ENCODE measurements around the gene HMGB4. TPM values are rescaled to one million over a fixed set of nuclear protein-coding genes. Genes with fewer than 3 reads are reported as not detected.

HMGB4 gene
- total RNA-seq, 1 donor from 2014 or later = not detected

GRCh38 chr1:33826711-33827110 is 37.2 kb upstream of the HMGB4 start:
- no peak for TF ChIP-seq CTCF (IDR thresholded peaks at IDR 0.05; ENCODE audit: unreplicated experiment)
- peaks cover 6% of the 10 kb centered on the region for H3K9me3 Mint-ChIP-seq (ENCODE audit: unreplicated experiment)
- H3K4me3 Mint-ChIP-seq (ENCODE audit: unreplicated experiment) = no peak overlapping the region
- H3K4me1 Mint-ChIP-seq (ENCODE audit: unreplicated experiment) = peaks cover 10% of the 10 kb centered on the region
- no peak overlapping the region for H3K27ac Mint-ChIP-seq (ENCODE audit: unreplicated experiment)
- DNase-seq (ENCODE audit: low spot score) = no peak
- peaks cover 3% of the 10 kb centered on the region for H3K36me3 Mint-ChIP-seq (ENCODE audit: low read depth, unreplicated experiment)
- H3K27me3 Mint-ChIP-seq (ENCODE audit: unreplicated experiment) = peaks cover 2% of the 10 kb centered on the region

GRCh38 chr1:33828059-33828458 is 35.8 kb upstream of the HMGB4 start:
- Mint-ChIP-seq H3K4me3 (ENCODE audit: unreplicated experiment) (no peak overlapping the region), H3K27ac (ENCODE audit: unreplicated experiment) (no peak overlapping the region), H3K4me1 (ENCODE audit: unreplicated experiment) (no peaks in the 10 kb centered on the region), H3K9me3 (ENCODE audit: unreplicated experiment) (peaks cover 6% of the 10 kb centered on the region), H3K36me3 (ENCODE audit: low read depth, unreplicated experiment) (no peaks in the 10 kb centered on the region), H3K27me3 (ENCODE audit: unreplicated experiment) (no peaks in the 10 kb centered on the region)
- TF ChIP-seq CTCF (IDR thresholded peaks at IDR 0.05; ENCODE audit: unreplicated experiment) = no peak
- DNase-seq (ENCODE audit: low spot score) = no peak

- no peaks in the 10 kb centered on the region for H3K36me3 Mint-ChIP-seq (ENCODE audit: low read depth, unreplicated experiment)
- H3K27ac Mint-ChIP-seq (ENCODE audit: unreplicated experiment) = no peak overlapping the region
- H3K9me3 Mint-ChIP-seq (ENCODE audit: unreplicated experiment) = peaks cover 6% of the 10 kb centered on the region
- no peak overlapping the region for H3K4me3 Mint-ChIP-seq (ENCODE audit: unreplicated experiment)
- H3K4me1 Mint-ChIP-seq (ENCODE audit: unreplicated experiment) = no peaks in the 10 kb centered on the region
- DNase-seq (ENCODE audit: low spot score) = no peak
- no peak for TF ChIP-seq CTCF (IDR thresholded peaks at IDR 0.05; ENCODE audit: unreplicated experiment)
- H3K27me3 Mint-ChIP-seq (ENCODE audit: unreplicated experiment) = no peaks in the 10 kb centered on the region
Observed at GRCh38 chr1:33828654-33829053, 35.2 kb upstream of the HMGB4 start.

- H3K27ac Mint-ChIP-seq (ENCODE audit: unreplicated experiment) = no peak overlapping the region
- H3K27me3 Mint-ChIP-seq (ENCODE audit: unreplicated experiment) = peaks cover 2% of the 10 kb centered on the region
- TF ChIP-seq CTCF (IDR thresholded peaks at IDR 0.05; ENCODE audit: unreplicated experiment) = no peak
- no peaks in the 10 kb centered on the region for H3K36me3 Mint-ChIP-seq (ENCODE audit: low read depth, unreplicated experiment)
- no peaks in the 10 kb centered on the region for H3K9me3 Mint-ChIP-seq (ENCODE audit: unreplicated experiment)
- H3K4me1 Mint-ChIP-seq (ENCODE audit: unreplicated experiment) = no peaks in the 10 kb centered on the region
- H3K4me3 Mint-ChIP-seq (ENCODE audit: unreplicated experiment) = no peak overlapping the region
- no peak for DNase-seq (ENCODE audit: low spot score)
Observed at GRCh38 chr1:33836911-33837310, 27.0 kb upstream of the HMGB4 start.

- Mint-ChIP-seq H3K27ac (ENCODE audit: unreplicated experiment) (no peak overlapping the region), H3K4me3 (ENCODE audit: unreplicated experiment) (no peak overlapping the region), H3K27me3 (ENCODE audit: unreplicated experiment) (peaks cover 2% of the 10 kb centered on the region), H3K4me1 (ENCODE audit: unreplicated experiment) (no peaks in the 10 kb centered on the region), H3K36me3 (ENCODE audit: low read depth, unreplicated experiment) (no peaks in the 10 kb centered on the region), H3K9me3 (ENCODE audit: unreplicated experiment) (no peaks in the 10 kb centered on the region)
- DNase-seq (ENCODE audit: low spot score) = no peak
- TF ChIP-seq CTCF (IDR thresholded peaks at IDR 0.05; ENCODE audit: unreplicated experiment) = no peak
Observed at GRCh38 chr1:33837635-33838034, 26.2 kb upstream of the HMGB4 start.

Measured in endothelial cell (in vitro differentiated cells).